ENCODE results near the gene ERICH6B.

- TF ChIP-seq CTCF (IDR thresholded peaks at IDR 0.05; ENCODE audit: insufficient read depth, low read depth, low read length) (no peak), EZH2 (IDR thresholded peaks at IDR 0.05; ENCODE audit: insufficient read depth, low read length) (no peak)
Observed at GRCh38 chr13:45538382-45538781, 77.2 kb downstream of the ERICH6B start.
